HepG2 (cell line): Measurements from ENCODE around the gene KAT14. TPM values are rescaled to one million over a fixed set of nuclear protein-coding genes. Genes with fewer than 3 reads are reported as not detected.

Experiments
- ADNP ChIP-seq: sonication (generic); formaldehyde crosslinking; IDR thresholded peaks from 2 replicates; pipeline ENCODE4 v1.4.0; 2020; ENCODE audit warnings: missing genetic modification reagents
- CENPBD1 ChIP-seq: sonication (generic); formaldehyde crosslinking; IDR thresholded peaks from 2 replicates; pipeline ENCODE4 v1.8.0; 2022; ENCODE audit warnings: missing genetic modification reagents, low read depth, mild to moderate bottlenecking, borderline replicate concordance
- CSRNP1 ChIP-seq: sonication (generic); formaldehyde crosslinking; IDR thresholded peaks from 2 replicates; pipeline ENCODE4 v1.8.1; 2023; ENCODE audit warnings: mild to moderate bottlenecking, missing genetic modification reagents
- DRAP1 ChIP-seq: IDR thresholded peaks from 2 replicates; pipeline ENCODE4 v1.6.1; 2016; ENCODE audit warnings: missing genetic modification reagents, missing compliant biosample characterization
- FOXP4 ChIP-seq: sonication (generic); formaldehyde crosslinking; IDR thresholded peaks from 2 replicates; pipeline ENCODE4 v1.4.0; 2020; ENCODE audit warnings: missing genetic modification reagents
- HMG20B ChIP-seq: conservative IDR thresholded peaks from 2 replicates; pipeline ENCODE4 v1.6.1; 2016; ENCODE audit warnings: missing genetic modification reagents, missing compliant biosample characterization
- IKZF1 ChIP-seq: fragments of 450-650 bp; IDR thresholded peaks from 2 replicates; pipeline ENCODE4 v1.7.1; 2016
- KMT2A ChIP-seq: sonication (generic); formaldehyde crosslinking; IDR thresholded peaks from 2 replicates; pipeline ENCODE4 v1.4.0; 2020; ENCODE audit warnings: missing genetic modification reagents
- MLX ChIP-seq: IDR thresholded peaks from 2 replicates; pipeline ENCODE4 v1.6.1; 2016
- NR0B2 ChIP-seq: sonication (generic); formaldehyde crosslinking; IDR thresholded peaks from 2 replicates; pipeline ENCODE4 v1.4.0; 2020; ENCODE audit warnings: mild to moderate bottlenecking, missing genetic modification reagents
- SATB2 ChIP-seq: sonication (generic); formaldehyde crosslinking; IDR thresholded peaks from 2 replicates; pipeline ENCODE4 v1.5.0; 2020; ENCODE audit warnings: missing genetic modification reagents
- THAP9 ChIP-seq: sonication (generic); formaldehyde crosslinking; IDR thresholded peaks from 2 replicates; pipeline ENCODE4; 2020; ENCODE audit warnings: missing genetic modification reagents, mild to moderate bottlenecking, borderline replicate concordance
- ZFX ChIP-seq: sonication (generic); formaldehyde crosslinking; IDR thresholded peaks from 2 replicates; pipeline ENCODE4 v1.4.0; 2020; ENCODE audit warnings: mild to moderate bottlenecking, low read depth, missing genetic modification reagents, moderate library complexity
- ZMYM4 ChIP-seq: sonication (generic); formaldehyde crosslinking; IDR thresholded peaks from 2 replicates; pipeline ENCODE4 v1.8.1; 2023; ENCODE audit warnings: mild to moderate bottlenecking, missing genetic modification reagents
- ZNF160 ChIP-seq: sonication (generic); formaldehyde crosslinking; IDR thresholded peaks from 2 replicates; pipeline ENCODE4 v1.8.0; 2022; ENCODE audit warnings: mild to moderate bottlenecking, inconsistent platforms, missing genetic modification reagents
- ZNF253 ChIP-seq: sonication (generic); formaldehyde crosslinking; IDR thresholded peaks from 2 replicates; pipeline ENCODE4 v1.8.0; 2022; ENCODE audit warnings: mild to moderate bottlenecking, missing genetic modification reagents, borderline replicate concordance
- ZNF317 ChIP-seq: sonication (generic); formaldehyde crosslinking; IDR thresholded peaks from 2 replicates; pipeline ENCODE4 v1.5.0; 2020; ENCODE audit warnings: mild to moderate bottlenecking, missing genetic modification reagents
- ZNF510 ChIP-seq: sonication (generic); formaldehyde crosslinking; IDR thresholded peaks from 2 replicates; pipeline ENCODE4 v1.4.0; 2020; ENCODE audit warnings: low read depth, mild to moderate bottlenecking, missing genetic modification reagents
- ZNF576 ChIP-seq: sonication (generic); formaldehyde crosslinking; IDR thresholded peaks from 2 replicates; pipeline ENCODE4 v1.4.0; 2020; ENCODE audit warnings: mild to moderate bottlenecking, missing genetic modification reagents
- polyA plus RNA-seq, 8 experiments: library from polyadenylated mRNA; depleted of rRNA in 3 of 8; stranded (reverse) in 7 of 8; unstranded in 1 of 8; fragments of >200 nt; fragmentation: Illumina TruSeq in 4 of 8; extraction: Trizol in 4 of 8; gene quantifications; 2 replicates each; pipeline versions ENCODE4 v1.2.1 to v1.2.3, GENCODE V29; 2011 to 2016; ENCODE audit warnings: low read depth in 4 of 8, missing spikeins in 1 of 8, mixed read lengths in 1 of 8; ENCODE audit not compliant: insufficient read depth in 1 of 8
- total RNA-seq, 5 experiments: library from RNA; depleted of rRNA; stranded (reverse); fragments of >200 nt; fragmentation: Illumina TruSeq; extraction: Trizol; gene quantifications; 2 replicates each; pipeline ENCODE4 v1.2.3, GENCODE V29; 2016; ENCODE audit warnings: low read depth in 1 of 5

The KAT14 gene
- total and polyA plus RNA-seq, 2 of the 13 experiments (the other 11 are each of a cell fraction or from before 2014, with no cell fraction given): 5.1 to 15.1 TPM

GRCh38 chr20:18137412-18138265 lies at the start of gene KAT14, which contains the start of gene PET117 (continued):
- TF ChIP-seq CSRNP1 (CRISPR knock-in tag): peak; percentile 99
- no peak for TF ChIP-seq IKZF1
- peak; percentile 99 for TF ChIP-seq ZFX
- TF ChIP-seq NR0B2 (CRISPR knock-in tag): peak; percentile 99
- TF ChIP-seq CENPBD1 (CRISPR knock-in tag): no peak; the same call in 1 of the 2 replicates
- TF ChIP-seq MLX: peak; percentile 87
- TF ChIP-seq SATB2: peak; percentile 92
- peak; percentile 90 for TF ChIP-seq ZNF317
- peak; percentile 73; the same call in 1 of the 2 replicates for TF ChIP-seq ADNP (CRISPR knock-in tag)
- TF ChIP-seq ZMYM4 (CRISPR knock-in tag): peak; percentile 96
- TF ChIP-seq ZNF510 (CRISPR knock-in tag): peak; percentile 88
- peak; percentile 85 for TF ChIP-seq FOXP4 (CRISPR knock-in tag)
- peak; percentile 99 for TF ChIP-seq KMT2A (CRISPR knock-in tag)
- TF ChIP-seq HMG20B (CRISPR knock-in tag): peak; percentile 58; the same call in 1 of the 2 replicates
- TF ChIP-seq ZNF253 (CRISPR knock-in tag): 0 out of 2 replicates have a peak, but pooled peaks have one; percentile 23
- TF ChIP-seq DRAP1 (CRISPR knock-in tag): peak; percentile 73
- TF ChIP-seq THAP9 (CRISPR knock-in tag): no peak; the same call in 1 of the 2 replicates
- peak; percentile 98 for TF ChIP-seq ZNF160 (CRISPR knock-in tag)
- TF ChIP-seq ZNF576: peak; percentile 75; the same call in 1 of the 2 replicates
